Measurements from ENCODE around the gene PCAT7. TPM values are rescaled to one million over a fixed set of nuclear protein-coding genes. Genes with fewer than 3 reads are reported as not detected.
"Not testable (repeated sequence)": the region's sequence is repeated elsewhere in the genome, so short reads cannot be mapped to it uniquely, and the experiment has no call there.

The PCAT7 gene
- total RNA-seq (not detected), polyA plus RNA-seq (not detected)

DNA sequence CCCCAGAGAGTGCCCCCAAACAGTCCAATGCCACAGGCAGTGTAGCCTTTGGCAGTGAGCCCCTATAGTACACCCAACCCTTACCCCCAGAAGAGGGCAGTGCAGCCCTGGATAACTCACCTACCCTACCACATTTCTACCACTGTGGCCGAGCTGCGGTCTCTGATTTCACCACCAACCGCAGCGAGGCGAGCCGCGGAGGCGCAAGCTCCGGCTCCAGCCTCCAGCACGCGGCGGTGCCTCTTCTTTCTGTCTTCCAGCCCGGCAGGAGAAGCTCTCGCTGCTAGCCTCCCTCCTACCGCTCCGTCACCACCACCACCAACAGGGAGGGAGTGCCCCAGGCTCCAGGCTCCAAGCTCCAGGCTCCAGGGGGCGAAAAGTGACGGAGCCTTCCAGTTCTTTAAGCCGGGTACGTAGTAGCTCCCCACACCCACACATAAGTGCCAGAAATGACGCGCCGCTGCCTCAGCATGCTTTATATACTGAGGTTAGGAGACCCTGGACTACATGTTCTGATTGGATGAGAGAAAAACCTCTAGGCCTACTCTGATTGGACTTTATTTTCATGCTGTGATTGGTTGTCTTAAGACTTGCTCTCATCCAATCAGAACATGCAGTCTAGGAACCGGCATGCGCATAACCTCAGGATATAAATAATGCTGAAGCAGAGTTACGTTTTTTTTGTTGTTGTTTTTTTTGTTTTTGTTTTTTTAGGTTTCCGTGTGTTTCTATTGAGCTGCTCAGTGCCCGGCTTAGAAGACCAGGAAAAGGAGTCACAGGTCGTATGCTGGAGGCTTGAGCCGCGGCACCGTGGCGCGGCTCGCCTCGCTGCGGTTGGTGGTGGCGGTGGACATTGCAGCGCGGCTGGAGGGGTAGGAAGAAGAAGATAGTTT lies at the start of gene PCAT7:
Gene PCAT7 (plus strand): TSS at position 645 of the 893 bp plus-strand sequence.
- peak in 2 of 5 donors; percentile 8 to 11 for DNase-seq
- intact Hi-C loops (cut with micrococcal nuclease), result loop anchor here (1.0 kb wide), 1 partner anchor 49 kb away; no protein-coding TSS in a partner anchor
- no peaks in the 10 kb centered on the region for H3K36me3 ChIP-seq (ENCODE audit: insufficient read depth, low read length)
- Mint-ChIP-seq H3K9me3 (no peaks in the 10 kb centered on the region), H3K4me1 (no peaks in the 10 kb centered on the region), H3K36me3 (no peaks in the 10 kb centered on the region), H3K27me3 (peaks cover 15 to 17% of the 10 kb centered on the region in 2 donors), H3K27ac (no peak within 1 kb of the TSS), H3K4me3 (no peak within 1 kb of the TSS)
- H3K9me3 ChIP-seq (ENCODE audit: control insufficient read depth in 1 of 2, low read length in 2 of 2), result no peaks in the 10 kb centered on the region
- CTCF ChIA-PET (ENCODE audit: partially characterized antibody), result interaction anchor here (1.2 kb wide), 1 partner anchor 46 kb away, joined by 3 read pairs; no protein-coding TSS in a partner anchor
- H3K4me1 ChIP-seq (ENCODE audit: insufficient read depth, low read length), result no peaks in the 10 kb centered on the region
- H3K27me3 ChIP-seq (ENCODE audit: insufficient read depth, low read length), result no peaks in the 10 kb centered on the region
- H3K27ac ChIP-seq (ENCODE audit: low read depth, low read length), result no peak within 1 kb of the TSS
- POLR2A ChIA-PET (ENCODE audit: partially characterized antibody), result no interaction called here
- no peak within 1 kb of the TSS for H3K4me3 ChIP-seq (ENCODE audit: low read length in 2 of 2)

DNA sequence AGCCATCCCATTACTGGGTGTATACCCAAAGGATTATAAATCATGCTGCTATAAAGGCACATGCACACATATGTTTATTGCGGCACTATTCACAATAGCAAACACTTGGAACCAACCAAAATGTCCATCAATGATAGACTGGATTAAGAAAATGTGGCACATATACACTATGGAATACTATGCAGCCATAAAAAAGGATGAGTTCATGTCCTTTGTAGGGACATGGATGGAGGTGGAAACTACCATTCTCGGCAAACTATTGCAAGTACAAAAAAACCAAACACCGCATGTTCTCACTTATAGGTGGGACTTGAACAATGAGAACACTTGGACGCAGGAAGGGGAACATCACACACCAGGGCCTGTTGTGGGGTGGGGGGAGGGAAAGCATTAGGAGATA lies 48.5 kb upstream of the PCAT7 start:
- H3K4me1 ChIP-seq (ENCODE audit: insufficient read depth, low read length); H3K27me3 Mint-ChIP-seq; H3K9me3 Mint-ChIP-seq; H3K4me3 ChIP-seq (ENCODE audit: low read length in 2 of 2); H3K27ac ChIP-seq (ENCODE audit: low read depth, low read length); H3K36me3 ChIP-seq (ENCODE audit: insufficient read depth, low read length); H3K36me3 Mint-ChIP-seq; H3K4me3 Mint-ChIP-seq; POLR2A ChIA-PET (ENCODE audit: partially characterized antibody); H3K4me1 Mint-ChIP-seq; H3K27ac Mint-ChIP-seq; H3K9me3 ChIP-seq (ENCODE audit: control insufficient read depth in 1 of 2, low read length in 2 of 2); H3K27me3 ChIP-seq (ENCODE audit: insufficient read depth, low read length); CTCF ChIA-PET (ENCODE audit: partially characterized antibody); DNase-seq; intact Hi-C loops (cut with micrococcal nuclease): not testable (repeated sequence)

DNA sequence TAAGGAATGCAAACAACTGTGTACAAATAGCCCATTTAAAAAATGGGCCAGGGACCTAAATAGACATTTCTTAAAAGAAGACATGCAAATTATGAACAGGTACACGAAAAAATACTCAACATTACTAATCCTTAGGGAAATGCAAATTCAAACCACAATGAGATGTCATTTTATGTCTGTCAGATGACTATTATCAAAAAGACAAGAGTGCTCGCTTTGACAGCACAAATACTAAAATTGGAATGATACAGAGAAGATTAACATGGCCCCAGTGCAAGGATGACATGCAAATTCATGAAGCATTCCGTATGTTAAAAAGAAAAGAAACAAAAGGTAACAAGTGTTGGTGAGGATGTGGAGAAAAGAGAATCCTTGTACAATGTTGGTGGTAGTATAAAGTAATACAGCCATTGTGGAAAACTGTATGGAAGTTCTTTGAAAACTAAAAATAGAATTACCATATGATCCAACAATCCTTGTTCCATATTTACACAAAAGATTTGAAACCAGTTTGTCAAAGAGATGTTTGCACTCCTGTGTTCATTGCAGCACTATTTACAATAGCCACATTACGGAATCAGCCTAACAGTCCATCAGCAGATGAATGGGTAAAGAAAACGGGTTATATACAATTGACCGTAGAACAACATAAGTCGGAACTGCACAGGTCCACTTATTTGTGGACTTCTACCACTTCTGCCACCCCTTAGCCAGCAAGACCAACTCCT lies 47.2 kb upstream of the PCAT7 start:
- no peaks in the 10 kb centered on the region for H3K27me3 ChIP-seq (ENCODE audit: insufficient read depth, low read length)
- no peak for DNase-seq
- Mint-ChIP-seq H3K27me3 (peaks cover 3 to 9% of the 10 kb centered on the region in 2 donors), H3K9me3 (peaks cover 0 to 9% (median 0%) of the 10 kb centered on the region in 8 donors), H3K36me3 (peaks cover 0 to 4% of the 10 kb centered on the region in 2 donors), H3K27ac (no peak overlapping the region), H3K4me1 (peaks cover 0 to 4% (median 0%) of the 10 kb centered on the region in 4 donors), H3K4me3 (no peak overlapping the region)
- ChIA-PET POLR2A (ENCODE audit: partially characterized antibody) (no interaction called here), CTCF (ENCODE audit: partially characterized antibody) (no interaction called here)
- no peaks in the 10 kb centered on the region for H3K36me3 ChIP-seq (ENCODE audit: insufficient read depth, low read length)
- no peaks in the 10 kb centered on the region for H3K9me3 ChIP-seq (ENCODE audit: control insufficient read depth in 1 of 2, low read length in 2 of 2)
- intact Hi-C loops (cut with micrococcal nuclease), result no loop called here
- no peak overlapping the region for H3K4me3 ChIP-seq (ENCODE audit: low read length in 2 of 2)
- no peaks in the 10 kb centered on the region for H3K4me1 ChIP-seq (ENCODE audit: insufficient read depth, low read length)
- no peak overlapping the region for H3K27ac ChIP-seq (ENCODE audit: low read depth, low read length)

DNA sequence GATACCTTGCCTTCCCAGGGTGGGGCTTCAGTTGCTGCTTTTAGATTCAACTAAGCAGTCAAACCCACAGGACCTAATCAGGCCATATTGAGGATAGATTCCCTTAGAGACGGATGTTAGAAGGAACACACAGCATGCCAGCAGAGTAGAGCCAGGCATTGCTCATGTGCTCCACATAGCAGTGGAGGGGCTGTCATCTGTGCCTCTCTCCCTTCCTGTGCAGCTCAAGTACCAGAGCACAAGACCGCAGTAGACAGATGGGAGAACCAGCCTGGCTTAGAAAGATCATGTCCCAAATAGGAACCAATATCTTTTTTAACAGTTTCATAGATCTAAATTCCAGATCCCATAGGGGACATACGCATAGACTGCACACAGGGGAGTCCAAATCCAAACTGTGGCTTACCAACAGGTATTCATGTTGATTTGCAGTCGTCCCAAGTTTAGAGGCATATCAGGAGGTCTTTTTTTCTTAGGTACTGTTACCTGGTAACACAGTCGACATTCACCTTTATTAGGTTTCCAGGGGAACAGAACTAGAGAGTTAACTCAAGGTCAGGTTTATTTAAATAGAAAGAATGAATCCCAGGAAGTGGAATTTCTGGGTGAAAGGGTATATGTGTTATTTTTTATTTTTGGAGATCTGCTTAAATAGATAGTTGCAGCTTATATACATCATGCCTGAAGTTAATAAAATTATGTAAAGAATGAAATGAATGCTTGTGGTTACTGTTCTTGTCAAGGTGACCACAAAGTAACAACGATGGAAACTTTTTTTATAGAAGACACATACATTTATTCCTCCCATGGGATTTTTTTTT lies 43.5 kb upstream of the PCAT7 start:
- intact Hi-C loops (cut with micrococcal nuclease), result no loop called here
- DNase-seq, result no peak
- CTCF ChIA-PET (ENCODE audit: partially characterized antibody), result no interaction called here
- Histone ChIP-seq H3K4me1 (ENCODE audit: insufficient read depth, low read length) (no peaks in the 10 kb centered on the region), H3K9me3 (ENCODE audit: control insufficient read depth in 1 of 2, low read length in 2 of 2) (no peaks in the 10 kb centered on the region), H3K4me3 (ENCODE audit: low read length in 2 of 2) (no peak overlapping the region), H3K27me3 (ENCODE audit: insufficient read depth, low read length) (no peaks in the 10 kb centered on the region), H3K36me3 (ENCODE audit: insufficient read depth, low read length) (no peaks in the 10 kb centered on the region), H3K27ac (ENCODE audit: low read depth, low read length) (no peak overlapping the region)
- H3K4me1 Mint-ChIP-seq, result peaks cover 0 to 4% (median under 1%) of the 10 kb centered on the region in 4 donors
- no peaks in the 10 kb centered on the region for H3K36me3 Mint-ChIP-seq
- no peak overlapping the region for H3K27ac Mint-ChIP-seq
- H3K27me3 Mint-ChIP-seq, result peaks cover 2 to 3% of the 10 kb centered on the region in 2 donors
- H3K4me3 Mint-ChIP-seq, result no peak overlapping the region
- H3K9me3 Mint-ChIP-seq, result no peaks in the 10 kb centered on the region
- POLR2A ChIA-PET (ENCODE audit: partially characterized antibody), result no interaction called here

DNA sequence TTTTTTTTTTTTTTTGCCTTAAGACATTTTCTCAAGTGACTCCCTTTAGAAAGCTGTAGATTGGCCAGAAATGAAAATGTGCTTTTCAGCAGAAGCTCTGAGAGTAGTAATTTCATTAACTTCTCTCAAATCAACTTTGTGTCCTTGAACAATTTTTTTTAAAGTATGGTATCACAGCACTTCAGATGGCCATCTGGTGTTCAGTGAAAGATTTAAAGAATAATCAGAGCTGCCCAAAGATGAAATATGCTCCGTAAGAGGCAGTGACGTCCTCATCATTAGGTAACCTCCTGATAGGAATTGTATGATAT lies 43.0 kb upstream of the PCAT7 start:
- Mint-ChIP-seq H3K9me3 (no peaks in the 10 kb centered on the region), H3K4me3 (no peak overlapping the region), H3K27me3 (peaks cover 0 to 3% of the 10 kb centered on the region in 2 donors), H3K36me3 (no peaks in the 10 kb centered on the region), H3K27ac (no peak overlapping the region), H3K4me1 (peaks cover 0 to 4% (median under 1%) of the 10 kb centered on the region in 4 donors)
- Histone ChIP-seq H3K9me3 (ENCODE audit: control insufficient read depth in 1 of 2, low read length in 2 of 2) (no peaks in the 10 kb centered on the region), H3K36me3 (ENCODE audit: insufficient read depth, low read length) (no peaks in the 10 kb centered on the region), H3K27ac (ENCODE audit: low read depth, low read length) (no peak overlapping the region), H3K4me3 (ENCODE audit: low read length in 2 of 2) (no peak overlapping the region), H3K4me1 (ENCODE audit: insufficient read depth, low read length) (no peaks in the 10 kb centered on the region), H3K27me3 (ENCODE audit: insufficient read depth, low read length) (no peaks in the 10 kb centered on the region)
- POLR2A ChIA-PET (ENCODE audit: partially characterized antibody), result no interaction called here
- DNase-seq, result no peak
- CTCF ChIA-PET (ENCODE audit: partially characterized antibody), result no interaction called here
- intact Hi-C loops (cut with micrococcal nuclease), result no loop called here

DNA sequence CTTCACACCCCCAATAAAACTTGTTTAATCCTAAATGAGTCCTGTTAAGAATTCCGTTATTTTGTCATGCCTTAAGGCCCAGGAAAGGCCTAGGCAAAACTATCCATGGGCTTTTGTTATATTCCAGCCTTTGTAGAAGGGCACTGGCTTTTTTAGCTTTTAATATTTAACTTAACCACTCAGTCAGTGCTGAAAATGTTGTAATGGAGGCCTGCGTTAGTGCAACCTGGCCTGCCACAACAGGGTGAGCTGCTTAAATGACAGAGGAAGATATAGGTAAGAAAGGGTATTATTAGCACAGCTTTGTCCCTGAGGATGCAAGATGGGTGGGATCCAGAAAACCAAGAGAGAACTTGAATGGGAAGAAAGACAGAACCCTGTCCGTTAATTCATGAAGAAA lies 40.2 kb upstream of the PCAT7 start:
- H3K36me3 ChIP-seq (ENCODE audit: insufficient read depth, low read length), result no peaks in the 10 kb centered on the region
- peaks cover 0 to 4% of the 10 kb centered on the region in 2 donors for H3K27me3 Mint-ChIP-seq
- no peaks in the 10 kb centered on the region for H3K4me1 ChIP-seq (ENCODE audit: insufficient read depth, low read length)
- H3K4me1 Mint-ChIP-seq, result peaks cover 0 to 2% (median 0%) of the 10 kb centered on the region in 4 donors
- no peak for DNase-seq
- no peak overlapping the region for H3K27ac Mint-ChIP-seq
- intact Hi-C loops (cut with micrococcal nuclease), result no loop called here
- H3K4me3 ChIP-seq (ENCODE audit: low read length in 2 of 2), result no peak overlapping the region
- no peak overlapping the region for H3K27ac ChIP-seq (ENCODE audit: low read depth, low read length)
- H3K4me3 Mint-ChIP-seq, result no peak overlapping the region
- ChIA-PET POLR2A (ENCODE audit: partially characterized antibody) (no interaction called here), CTCF (ENCODE audit: partially characterized antibody) (no interaction called here)
- no peaks in the 10 kb centered on the region for H3K27me3 ChIP-seq (ENCODE audit: insufficient read depth, low read length)
- H3K36me3 Mint-ChIP-seq, result no peaks in the 10 kb centered on the region
- no peaks in the 10 kb centered on the region for H3K9me3 ChIP-seq (ENCODE audit: control insufficient read depth in 1 of 2, low read length in 2 of 2)
- peaks cover 0 to 3% (median 0%) of the 10 kb centered on the region in 8 donors for H3K9me3 Mint-ChIP-seq

DNA sequence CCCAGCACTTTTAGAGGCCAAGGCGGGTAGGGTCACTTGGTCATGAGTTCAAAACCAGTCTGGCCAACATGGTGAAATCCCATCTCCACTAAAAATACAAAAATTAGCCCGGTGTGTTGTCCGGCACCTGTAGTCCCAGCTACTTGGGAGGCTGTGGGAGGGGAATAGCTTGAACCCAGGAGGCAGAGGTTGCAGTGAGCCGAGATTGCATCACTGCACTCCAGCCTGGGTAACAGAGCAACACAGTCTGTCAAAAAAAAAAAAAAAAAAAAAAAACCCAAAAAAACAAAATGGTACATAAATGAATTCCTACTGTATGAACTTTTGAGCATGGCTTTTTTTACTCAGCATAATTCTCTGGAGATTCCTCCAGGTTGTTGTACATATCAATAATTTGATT lies 37.6 kb upstream of the PCAT7 start:
- H3K4me1 ChIP-seq (ENCODE audit: insufficient read depth, low read length), result no peaks in the 10 kb centered on the region
- POLR2A ChIA-PET (ENCODE audit: partially characterized antibody), result no interaction called here
- no peak overlapping the region for H3K4me3 ChIP-seq (ENCODE audit: low read length in 2 of 2)
- no peak for DNase-seq
- no peak overlapping the region for H3K27ac Mint-ChIP-seq
- peaks cover 0 to 2% (median 0%) of the 10 kb centered on the region in 4 donors for H3K4me1 Mint-ChIP-seq
- H3K27ac ChIP-seq (ENCODE audit: low read depth, low read length), result no peak overlapping the region
- intact Hi-C loops (cut with micrococcal nuclease), result no loop called here
- H3K4me3 Mint-ChIP-seq, result no peak overlapping the region
- CTCF ChIA-PET (ENCODE audit: partially characterized antibody), result no interaction called here
- H3K27me3 Mint-ChIP-seq, result peaks cover 2 to 6% of the 10 kb centered on the region in 2 donors
- H3K9me3 ChIP-seq (ENCODE audit: control insufficient read depth in 1 of 2, low read length in 2 of 2), result no peaks in the 10 kb centered on the region
- no peaks in the 10 kb centered on the region for H3K36me3 Mint-ChIP-seq
- H3K36me3 ChIP-seq (ENCODE audit: insufficient read depth, low read length), result no peaks in the 10 kb centered on the region
- H3K9me3 Mint-ChIP-seq, result peaks cover 0 to 5% (median 0%) of the 10 kb centered on the region in 8 donors
- H3K27me3 ChIP-seq (ENCODE audit: insufficient read depth, low read length), result no peaks in the 10 kb centered on the region
